Measurements from ENCODE around the gene USP10. TPM values are rescaled to one million over a fixed set of nuclear protein-coding genes. Genes with fewer than 3 reads are reported as not detected.

The USP10 gene
- total RNA-seq, 1 donor from 2014 or later: 73.4 TPM

GRCh38 chr16:84710686-84711085, 10.9 kb downstream of the USP10 start:
- no peak for TF ChIP-seq CTCF (conservative IDR thresholded peaks at IDR 0.05; ENCODE audit: low read depth, low read length)
- no peak for DNase-seq (ENCODE audit: low read depth)
- no peak overlapping the region for H3K4me3 ChIP-seq (ENCODE audit: low read depth, low read length)

DNA sequence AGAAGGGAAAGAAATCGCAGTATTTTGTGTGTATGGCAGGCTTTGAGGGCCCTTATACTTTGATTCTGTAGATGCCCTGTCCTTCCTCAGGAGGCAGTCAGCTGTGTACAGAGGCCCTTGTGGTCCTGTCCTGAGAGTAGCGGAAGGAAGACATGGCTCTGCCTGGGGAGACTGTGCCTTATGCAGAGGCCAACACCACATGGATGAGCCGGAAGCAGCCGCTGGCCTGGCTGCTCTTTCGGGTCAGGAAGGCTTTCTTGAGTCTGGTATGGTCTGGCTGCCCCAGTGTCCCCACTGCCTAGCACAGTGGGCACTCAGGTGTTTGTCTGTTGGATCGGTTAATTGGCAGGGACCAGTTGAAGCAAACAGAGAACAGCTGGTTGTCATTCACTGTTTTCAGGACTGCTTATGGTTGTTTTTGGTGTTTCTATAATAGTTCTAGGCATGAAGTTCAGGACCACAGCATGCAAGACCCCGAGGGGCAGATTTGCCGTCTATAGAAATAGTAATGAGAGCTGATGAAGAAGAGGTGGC, 12.4 kb downstream of the USP10 start:
- TF ChIP-seq CTCF (conservative IDR thresholded peaks at IDR 0.05; ENCODE audit: low read depth, low read length): no peak
- no peak overlapping the region for H3K4me3 ChIP-seq (ENCODE audit: low read depth, low read length)
- no peak for DNase-seq (ENCODE audit: low read depth)

DNA sequence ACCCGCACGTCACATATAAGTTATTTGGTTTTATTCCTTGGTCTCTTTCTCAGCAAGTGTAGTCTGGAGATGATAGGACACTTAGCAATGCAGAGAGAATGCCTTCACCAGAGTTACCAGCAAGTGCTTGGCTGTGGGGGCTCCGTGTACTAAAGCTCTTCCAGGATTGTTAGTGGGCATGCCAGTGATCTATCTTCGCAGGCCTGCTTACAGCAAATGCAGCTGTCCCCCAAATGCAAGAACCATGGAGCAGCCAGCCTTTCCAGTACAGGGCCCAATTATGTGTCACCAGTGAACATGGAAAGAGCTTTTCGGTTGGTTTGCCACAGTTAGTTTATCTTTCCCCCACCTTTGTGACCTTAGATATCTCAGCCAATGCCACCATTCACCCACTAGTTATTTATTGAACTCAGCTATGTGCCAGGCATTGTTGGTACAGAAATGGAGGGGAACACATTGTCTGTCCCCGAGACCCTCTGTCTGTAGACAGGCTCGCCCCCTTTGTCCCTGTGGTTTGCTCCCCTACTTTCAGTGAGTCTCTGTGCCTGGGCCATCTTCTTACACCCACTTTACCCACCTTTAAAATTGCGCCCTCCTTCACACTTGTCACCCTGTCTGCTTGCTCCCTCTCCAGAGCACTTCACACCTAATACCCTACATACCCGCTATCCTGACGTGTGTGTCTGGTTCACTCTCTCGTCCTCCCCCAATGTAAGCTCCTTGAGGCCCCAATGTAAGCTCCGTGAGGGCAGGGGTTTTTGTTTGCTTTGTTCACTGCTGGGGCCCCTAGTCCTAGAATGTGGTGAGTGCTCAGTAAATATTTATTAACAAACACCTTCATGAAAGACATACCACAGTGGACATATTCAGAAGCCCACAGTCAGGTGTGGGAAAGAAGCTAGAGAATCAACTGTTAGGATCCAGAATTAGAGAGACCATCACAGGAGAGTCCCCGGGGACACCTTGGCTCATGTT, 13.3 kb downstream of the USP10 start:
- TF ChIP-seq CTCF (conservative IDR thresholded peaks at IDR 0.05; ENCODE audit: low read depth, low read length): no peak
- DNase-seq (ENCODE audit: low read depth): no peak
- no peak overlapping the region for H3K4me3 ChIP-seq (ENCODE audit: low read depth, low read length)

GRCh38 chr16:84714028-84714427, 14.2 kb downstream of the USP10 start:
- H3K4me3 ChIP-seq (ENCODE audit: low read depth, low read length): no peak overlapping the region
- no peak for TF ChIP-seq CTCF (conservative IDR thresholded peaks at IDR 0.05; ENCODE audit: low read depth, low read length)
- DNase-seq (ENCODE audit: low read depth): no peak

GRCh38 chr16:84715424-84715823, 15.6 kb downstream of the USP10 start:
- H3K4me3 ChIP-seq (ENCODE audit: low read depth, low read length): no peak overlapping the region
- no peak for DNase-seq (ENCODE audit: low read depth)
- no peak for TF ChIP-seq CTCF (conservative IDR thresholded peaks at IDR 0.05; ENCODE audit: low read depth, low read length)

- DNase-seq (ENCODE audit: low read depth): no peak
- H3K4me3 ChIP-seq (ENCODE audit: low read depth, low read length): no peak overlapping the region
- TF ChIP-seq CTCF (conservative IDR thresholded peaks at IDR 0.05; ENCODE audit: low read depth, low read length): no peak
Observed at GRCh38 chr16:84715854-84716253, 16.1 kb downstream of the USP10 start.
